ENCODE data around the gene NAA80. TPM values are rescaled to one million over a fixed set of nuclear protein-coding genes. Genes with fewer than 3 reads are reported as not detected.

NAA80 gene
- total and polyA plus RNA-seq, 2 of the 13 experiments (the other 11 are each of a cell fraction or from before 2014, with no cell fraction given), result 3.4 to 8.7 TPM

GRCh38 chr3:50345586-50346234, 46.5 kb upstream of the NAA80 start, which contains the start of gene ZMYND10 (continued):
- TF ChIP-seq, protein P1, sequence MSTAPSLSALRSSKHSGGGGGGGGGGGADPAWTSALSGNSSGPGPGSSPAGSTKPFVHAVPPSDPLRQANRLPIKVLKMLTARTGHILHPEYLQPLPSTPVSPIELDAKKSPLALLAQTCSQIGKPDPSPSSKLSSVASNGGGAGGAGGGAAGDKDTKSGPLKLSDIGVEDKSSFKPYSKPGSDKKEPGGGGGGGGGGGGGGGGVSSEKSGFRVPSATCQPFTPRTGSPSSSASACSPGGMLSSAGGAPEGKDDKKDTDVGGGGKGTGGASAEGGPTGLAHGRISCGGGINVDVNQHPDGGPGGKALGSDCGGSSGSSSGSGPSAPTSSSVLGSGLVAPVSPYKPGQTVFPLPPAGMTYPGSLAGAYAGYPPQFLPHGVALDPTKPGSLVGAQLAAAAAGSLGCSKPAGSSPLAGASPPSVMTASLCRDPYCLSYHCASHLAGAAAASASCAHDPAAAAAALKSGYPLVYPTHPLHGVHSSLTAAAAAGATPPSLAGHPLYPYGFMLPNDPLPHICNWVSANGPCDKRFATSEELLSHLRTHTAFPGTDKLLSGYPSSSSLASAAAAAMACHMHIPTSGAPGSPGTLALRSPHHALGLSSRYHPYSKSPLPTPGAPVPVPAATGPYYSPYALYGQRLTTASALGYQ (CRISPR knock-in tag; IDR thresholded peaks at IDR 0.05), result no peak
- TF ChIP-seq RBM22 (optimal IDR thresholded peaks at IDR 0.05; ENCODE audit: low read length), result no peak
- TF ChIP-seq BCLAF1 (IDR thresholded peaks at IDR 0.05), result no peak
- no peak for TF ChIP-seq NCOA5 (CRISPR knock-in tag; IDR thresholded peaks at IDR 0.05)
- TF ChIP-seq, protein P2, sequence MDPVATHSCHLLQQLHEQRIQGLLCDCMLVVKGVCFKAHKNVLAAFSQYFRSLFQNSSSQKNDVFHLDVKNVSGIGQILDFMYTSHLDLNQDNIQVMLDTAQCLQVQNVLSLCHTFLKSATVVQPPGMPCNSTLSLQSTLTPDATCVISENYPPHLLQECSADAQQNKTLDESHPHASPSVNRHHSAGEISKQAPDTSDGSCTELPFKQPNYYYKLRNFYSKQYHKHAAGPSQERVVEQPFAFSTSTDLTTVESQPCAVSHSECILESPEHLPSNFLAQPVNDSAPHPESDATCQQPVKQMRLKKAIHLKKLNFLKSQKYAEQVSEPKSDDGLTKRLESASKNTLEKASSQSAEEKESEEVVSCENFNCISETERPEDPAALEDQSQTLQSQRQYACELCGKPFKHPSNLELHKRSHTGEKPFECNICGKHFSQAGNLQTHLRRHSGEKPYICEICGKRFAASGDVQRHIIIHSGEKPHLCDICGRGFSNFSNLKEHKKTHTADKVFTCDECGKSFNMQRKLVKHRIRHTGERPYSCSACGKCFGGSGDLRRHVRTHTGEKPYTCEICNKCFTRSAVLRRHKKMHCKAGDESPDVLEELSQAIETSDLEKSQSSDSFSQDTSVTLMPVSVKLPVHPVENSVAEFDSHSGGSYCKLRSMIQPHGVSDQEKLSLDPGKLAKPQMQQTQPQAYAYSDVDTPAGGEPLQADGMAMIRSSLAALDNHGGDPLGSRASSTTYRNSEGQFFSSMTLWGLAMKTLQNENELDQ (CRISPR knock-in tag; IDR thresholded peaks at IDR 0.05; ENCODE audit: borderline replicate concordance), result no peak
- no peak for TF ChIP-seq MEIS2 (CRISPR knock-in tag; IDR thresholded peaks at IDR 0.05)
- TF ChIP-seq ZHX2 (IDR thresholded peaks at IDR 0.05; ENCODE audit: low read depth), result no peak
- no peak for TF ChIP-seq ZHX2 (CRISPR knock-in tag; IDR thresholded peaks at IDR 0.05; ENCODE audit: borderline replicate concordance)
- no peak for TF ChIP-seq ATAD3A (CRISPR knock-in tag; IDR thresholded peaks at IDR 0.05)
- no peak for TF ChIP-seq PRDM4 (CRISPR knock-in tag; IDR thresholded peaks at IDR 0.05; ENCODE audit: borderline replicate concordance)
